ENCODE measurements around the gene NEURL4. TPM values are rescaled to one million over a fixed set of nuclear protein-coding genes. Genes with fewer than 3 reads are reported as not detected.

NEURL4 gene
- total and polyA plus RNA-seq, 2 donors (not counting 1 experiment from before 2014, with no cell fraction given) = 54.6 to 85.2 TPM

DNA sequence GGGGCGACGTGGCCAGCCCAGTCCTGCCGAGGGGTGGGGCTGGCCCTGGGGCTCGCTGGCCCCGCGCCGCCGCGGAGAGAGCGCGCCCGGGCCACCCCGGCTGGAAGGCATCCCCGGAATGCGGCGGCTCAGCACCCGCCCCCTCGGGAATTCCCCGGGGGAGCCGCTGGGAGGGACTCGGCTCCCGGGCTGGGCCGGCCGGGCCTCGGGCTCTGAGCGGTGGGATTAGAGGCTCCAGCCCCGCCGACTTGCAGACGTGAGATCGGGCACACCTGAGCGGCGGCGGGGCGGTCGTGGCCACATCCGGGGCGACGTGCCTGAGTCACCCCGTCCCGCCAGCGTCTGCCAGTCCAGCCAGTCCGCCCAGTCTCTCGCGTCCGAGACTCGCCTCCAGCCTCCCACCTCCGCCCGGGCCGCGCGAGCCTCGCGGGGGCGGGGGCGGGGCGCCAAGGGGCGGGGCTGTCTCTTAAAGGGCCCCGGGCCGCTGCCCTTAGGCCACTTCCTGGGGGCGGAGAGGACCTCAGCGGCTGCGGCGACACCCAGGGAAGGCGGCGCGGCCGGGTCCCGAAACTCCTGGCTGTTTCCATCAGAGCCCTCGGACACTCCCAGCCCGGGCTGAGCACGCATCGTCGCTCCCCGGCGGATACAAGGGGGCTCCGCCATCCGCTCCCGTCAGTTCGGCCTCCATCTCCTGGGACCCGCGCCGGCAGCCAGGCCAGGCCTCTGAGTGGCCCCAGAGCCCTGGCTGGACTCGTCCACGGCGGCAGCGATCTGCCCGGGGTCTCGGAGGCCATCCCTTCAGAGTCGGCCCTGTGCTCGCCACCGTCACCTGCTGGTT, 22.7 kb upstream of the NEURL4 start, which contains the start of gene KCTD11:
Gene KCTD11, plus strand, starts transcription at position 498 of the 838 bp plus-strand sequence.
- ChIA-PET POLR2A (interaction anchor here (0.6 to 3.0 kb wide), 10 partner anchors 10 to 132 kb away, joined by 3 to 17 read pairs (median 5); partner anchors contain the start of genes ACAP1, CHRNB1, NEURL4 and POLR2A), CTCF (interaction anchor here (0.7 to 4.1 kb wide), 12 partner anchors 15 to 336 kb away, joined by 3 to 31 read pairs (median 6); partner anchors contain the start of genes ACAP1, NEURL4, SENP3 and SOX15)
- WGBS (ENCODE audit: insufficient coverage) = under 1% methylated on average over 91 of the region's 91 CpGs
- peak; percentile 78 for DNase-seq
- intact Hi-C loops (cut with micrococcal nuclease) = loop anchor here (1.0 to 2.0 kb wide), 4 partner anchors 23 to 52 kb away; partner anchors contain the start of genes GPS2, NEURL4, PLSCR3 and TMEM256
- peak within 1 kb of the TSS; percentile 88 for H2AFZ ChIP-seq (ENCODE audit: insufficient read depth, low read depth, low read length, poor library complexity, severe bottlenecking)
- H3K27me3 Mint-ChIP-seq = no peaks in the 10 kb centered on the region
- peak within 1 kb of the TSS; percentile 97 for H3K4me2 ChIP-seq (replicated peaks; ENCODE audit: low read depth, low read length, poor library complexity, severe bottlenecking)
- no peaks in the 10 kb centered on the region for H3K9me3 Mint-ChIP-seq (ENCODE audit: insufficient read depth)
- peak; percentile 67 for ATAC-seq (ENCODE audit: low read depth)
- H3K4me3 Mint-ChIP-seq = peak within 1 kb of the TSS; percentile 94
- H3K4me1 Mint-ChIP-seq = peaks cover 38% of the 10 kb centered on the region
- TF ChIP-seq CTCF (IDR thresholded peaks at IDR 0.05) (peak; percentile 50), EZH2 (IDR thresholded peaks at IDR 0.05; ENCODE audit: borderline replicate concordance, insufficient read depth, low read depth, low read length, poor library complexity, severe bottlenecking) (no peak)
- peaks cover 19% of the 10 kb centered on the region for H3K79me2 ChIP-seq (ENCODE audit: control insufficient read depth, insufficient read depth, low read length)
- peak within 1 kb of the TSS; percentile 91 for H3K27ac Mint-ChIP-seq
- peaks cover 2 to 22% of the 10 kb centered on the region in 2 experiments for H3K36me3 ChIP-seq (replicated peaks in 1 of 2; ENCODE audit: control extremely low read depth in 1 of 2, control insufficient read depth in 1 of 2, extremely low read depth in 1 of 2, insufficient read depth in 2 of 2, low read length in 1 of 2)
- H3K9ac ChIP-seq (ENCODE audit: low read length) = peak within 1 kb of the TSS; percentile 86
- H3K27ac ChIP-seq (ENCODE audit: low read length in 2 of 2) = peak within 1 kb of the TSS; percentile 63 to 90
- H3K4me3 ChIP-seq (ENCODE audit: control extremely low read depth in 1 of 5, extremely low read depth in 1 of 5, insufficient read depth in 1 of 5, low read depth in 2 of 5, low read length in 4 of 5) = peak within 1 kb of the TSS; percentile 35 to 92 (median 84)
- peaks cover 14 to 41% of the 10 kb centered on the region in 2 donors for H3K4me1 ChIP-seq (ENCODE audit: control insufficient read depth in 2 of 2, insufficient read depth in 2 of 2, low read length in 2 of 2)
- H3K27me3 ChIP-seq (replicated peaks in 1 of 4; ENCODE audit: control extremely low read depth in 1 of 4, control insufficient read depth in 3 of 4, insufficient read depth in 4 of 4, low read length in 3 of 4) = no peaks in the 10 kb centered on the region
- H3K9me3 ChIP-seq (ENCODE audit: control extremely low read depth in 1 of 3, control insufficient read depth in 2 of 3, insufficient read depth in 1 of 3, low read length in 2 of 3) = no peaks in the 10 kb centered on the region
- peaks cover 24% of the 10 kb centered on the region for H4K20me1 ChIP-seq (ENCODE audit: control insufficient read depth, insufficient read depth, low read length, poor library complexity, severe bottlenecking)

All from B cell (primary cell).